Endodermal cell (in vitro differentiated cells): ENCODE data around the gene SPAG6. TPM values are rescaled to one million over a fixed set of nuclear protein-coding genes. Genes with fewer than 3 reads are reported as not detected.

Experiments
- DNase-seq: peaks from one replicate; pipeline ENCODE4 v3.0.0-alpha.2; 2017
- H3K27ac ChIP-seq: 2 replicates; pipeline ENCODE4 v1.5.1; 2013; ENCODE audit warnings: mild to moderate bottlenecking, low read depth, low read length, moderate library complexity
- H3K27me3 ChIP-seq: 2 replicates; pipeline ENCODE4 v1.6.1; 2013; ENCODE audit warnings: mild to moderate bottlenecking, low read length, moderate library complexity; ENCODE audit not compliant: insufficient read depth, control insufficient read depth, poor library complexity, severe bottlenecking
- H3K36me3 ChIP-seq: 2 replicates; pipeline ENCODE4 v1.7.0; 2013; ENCODE audit warnings: mild to moderate bottlenecking, low read length, moderate library complexity; ENCODE audit not compliant: control insufficient read depth, insufficient read depth
- H3K4me1 ChIP-seq: one replicate; pipeline ENCODE4 v1.7.0; 2013; ENCODE audit warnings: low read length; ENCODE audit not compliant: control insufficient read depth, insufficient read depth
- H3K4me3 ChIP-seq: 2 replicates; pipeline ENCODE4 v1.5.1; 2013; ENCODE audit warnings: mild to moderate bottlenecking, low read length, moderate library complexity
- H3K9ac ChIP-seq: 2 replicates; pipeline ENCODE4 v1.6.1; 2013; ENCODE audit warnings: mild to moderate bottlenecking, low read length, moderate library complexity; ENCODE audit not compliant: poor library complexity, severe bottlenecking; ENCODE audit errors: extremely low read depth
- H3K9me3 ChIP-seq: 2 replicates; pipeline ENCODE4 v1.6.1; 2013; ENCODE audit warnings: mild to moderate bottlenecking, low read length, moderate library complexity; ENCODE audit not compliant: control insufficient read depth
- H3K27ac Mint-ChIP-seq: 2 replicates; pipeline ENCODE4 v1.8.0; 2020; ENCODE audit warnings: mixed read lengths
- H3K27me3 Mint-ChIP-seq: 2 replicates; pipeline ENCODE4 v1.8.0; 2021; ENCODE audit warnings: mild to moderate bottlenecking, mixed read lengths; ENCODE audit not compliant: insufficient read depth
- H3K36me3 Mint-ChIP-seq: 2 replicates; pipeline ENCODE4 v1.8.0; 2020; ENCODE audit warnings: low read depth, mixed read lengths
- H3K4me1 Mint-ChIP-seq: 2 replicates; pipeline ENCODE4 v1.8.0; 2020; ENCODE audit warnings: mixed read lengths
- H3K4me3 Mint-ChIP-seq: 2 replicates; pipeline ENCODE4 v1.8.0; 2020; ENCODE audit warnings: mild to moderate bottlenecking, moderate library complexity, mixed read lengths
- H3K9me3 Mint-ChIP-seq: 2 replicates; pipeline ENCODE4 v1.8.0; 2020; ENCODE audit warnings: mild to moderate bottlenecking, mixed read lengths
- CTCF ChIP-seq: fragments of 200-600 bp; sonication (generic); conservative IDR thresholded peaks from 2 replicates; pipeline ENCODE4 v1.5.0; 2021; ENCODE audit warnings: antibody characterized with exemption, mild to moderate bottlenecking
- WGBS, 2 experiments: methylation state at CpG; one replicate each; pipeline versions ENCODE4 v1.1.5 to v1.1.7; 2013; ENCODE audit warnings: missing lambda C conversion rate in 2 of 2, mixed read lengths in 1 of 2; ENCODE audit not compliant: insufficient coverage in 1 of 2, insufficient read length in 1 of 2; 5-methylcytosine and 5-hydroxymethylcytosine counted together
- total RNA-seq, 2 donors: library from RNA; stranded (reverse); fragmentation: NEBNext Ultra II Directional in 1 of 2; extraction: Animal tissue kit (Norgen Biotek cat#: 25700) in 1 of 2; gene quantifications; 2 replicates in 1 of 2; 3 replicates in 1 of 2; pipeline ENCODE4 v1.2.1, GENCODE V29; 2021

The SPAG6 gene
- total RNA-seq, 2 donors from 2014 or later, result 1.1 to 2.1 TPM

- no peaks in the 10 kb centered on the region for H3K4me1 Mint-ChIP-seq
- H3K4me3 Mint-ChIP-seq, result no peak overlapping the region
- DNase-seq, result no peak
- H3K4me3 ChIP-seq, result no peak overlapping the region
- no peaks in the 10 kb centered on the region for H3K27me3 Mint-ChIP-seq
- H3K9me3 Mint-ChIP-seq, result no peaks in the 10 kb centered on the region
- TF ChIP-seq CTCF, result no peak
- H3K9ac ChIP-seq, result no peak overlapping the region
- H3K27ac Mint-ChIP-seq, result no peak overlapping the region
- H3K36me3 Mint-ChIP-seq, result no peaks in the 10 kb centered on the region
- no peaks in the 10 kb centered on the region for H3K4me1 ChIP-seq
- no peak overlapping the region for H3K27ac ChIP-seq
- no peaks in the 10 kb centered on the region for H3K27me3 ChIP-seq
- H3K9me3 ChIP-seq, result no peaks in the 10 kb centered on the region
- no peaks in the 10 kb centered on the region for H3K36me3 ChIP-seq
Observed at GRCh38 chr10:22370320-22370719, 25.0 kb downstream of the SPAG6 start.

- H3K4me3 Mint-ChIP-seq, result no peak overlapping the region
- H3K9ac ChIP-seq, result no peak overlapping the region
- H3K27me3 ChIP-seq, result no peaks in the 10 kb centered on the region
- no peaks in the 10 kb centered on the region for H3K36me3 ChIP-seq
- WGBS, 2 experiments, result 82 to 88% methylated on average over 2 to 6 of the region's 6 CpGs
- no peak overlapping the region for H3K27ac ChIP-seq
- no peaks in the 10 kb centered on the region for H3K9me3 ChIP-seq
- H3K36me3 Mint-ChIP-seq, result no peaks in the 10 kb centered on the region
- no peaks in the 10 kb centered on the region for H3K27me3 Mint-ChIP-seq
- H3K4me1 Mint-ChIP-seq, result no peaks in the 10 kb centered on the region
- H3K4me3 ChIP-seq, result no peak overlapping the region
- no peak for DNase-seq
- H3K4me1 ChIP-seq, result no peaks in the 10 kb centered on the region
- H3K27ac Mint-ChIP-seq, result no peak overlapping the region
- H3K9me3 Mint-ChIP-seq, result no peaks in the 10 kb centered on the region
- TF ChIP-seq CTCF, result no peak
Observed at GRCh38 chr10:22372298-22372697, 27.0 kb downstream of the SPAG6 start.

- Mint-ChIP-seq H3K27me3 (no peaks in the 10 kb centered on the region), H3K9me3 (no peaks in the 10 kb centered on the region), H3K4me1 (no peaks in the 10 kb centered on the region), H3K36me3 (no peaks in the 10 kb centered on the region), H3K4me3 (no peak overlapping the region), H3K27ac (no peak overlapping the region)
- TF ChIP-seq CTCF, result no peak
- Histone ChIP-seq H3K27me3 (no peaks in the 10 kb centered on the region), H3K9me3 (no peaks in the 10 kb centered on the region), H3K36me3 (no peaks in the 10 kb centered on the region), H3K27ac (no peak overlapping the region), H3K9ac (no peak overlapping the region), H3K4me1 (no peaks in the 10 kb centered on the region), H3K4me3 (no peak overlapping the region)
- DNase-seq, result no peak
- 90 to 92% methylated on average over 4 to 9 of the region's 9 CpGs for WGBS, 2 experiments
Observed at GRCh38 chr10:22372917-22373316, 27.6 kb downstream of the SPAG6 start.
